PC-9 (cell line): Measurements from ENCODE around the gene TMEM270. TPM values are rescaled to one million over a fixed set of nuclear protein-coding genes. Genes with fewer than 3 reads are reported as not detected.

Source experiments
- BruUV-seq: library from RNA; stranded (reverse); fragments of 400-500 nt; replicated peaks from 2 replicates; lab custom pipeline; 2021; lab: Mats Ljungman, UMichigan
- CTCF ChIA-PET: fragments of 300-600 bp; sonication (Branson Sonifier 250); formaldehyde crosslinking; loops from one replicate; lab custom pipeline; 2022; ENCODE audit warnings: antibody characterized with exemption; lab: Charles Lee
- POLR2A ChIA-PET: fragments of 300-600 bp; sonication (Branson Sonifier 250); formaldehyde crosslinking; loops from one replicate; lab custom pipeline; 2022; ENCODE audit warnings: antibody characterized with exemption; ENCODE audit not compliant: unreplicated experiment; lab: Charles Lee
- DNase-seq, 2 experiments: peaks; one replicate each; pipeline versions ENCODE4 v3.0.0 to v3.0.0-alpha.2; 2015 to 2022; ENCODE audit warnings: mixed read lengths in 1 of 2
- H2AFZ ChIP-seq: fragments of 200-600 bp; sonication (generic); 2 replicates; pipeline ENCODE4 v1.8.1; 2017; ENCODE audit warnings: antibody characterized with exemption
- H3F3A ChIP-seq: fragments of 200-600 bp; sonication (generic); 2 replicates; pipeline ENCODE4 v1.8.1; 2017; ENCODE audit warnings: antibody characterized with exemption, mild to moderate bottlenecking, low read depth; ENCODE audit not compliant: insufficient read depth
- H3K27ac ChIP-seq: fragments of 200-600 bp; sonication (generic); 2 replicates; pipeline ENCODE4 v1.6.1; 2016; ENCODE audit warnings: mixed run types
- H3K27me3 ChIP-seq: fragments of 200-600 bp; sonication (generic); 2 replicates; pipeline ENCODE4 v1.6.1; 2016; ENCODE audit warnings: low read depth, mixed run types; ENCODE audit not compliant: insufficient read depth
- H3K36me3 ChIP-seq: fragments of 200-600 bp; sonication (generic); 2 replicates; pipeline ENCODE4 v1.6.1; 2016; ENCODE audit warnings: low read depth, mixed run types
- H3K4me1 ChIP-seq: fragments of 200-600 bp; sonication (generic); replicated peaks from 2 replicates; pipeline ENCODE4 v1.6.1; 2016; ENCODE audit warnings: mixed run types; ENCODE audit not compliant: insufficient read depth
- H3K4me2 ChIP-seq: fragments of 200-600 bp; sonication (generic); 2 replicates; pipeline ENCODE4 v1.6.1; 2017; ENCODE audit warnings: mixed run types
- H3K4me3 ChIP-seq: fragments of 200-600 bp; sonication (generic); 2 replicates; pipeline ENCODE4 v1.6.1; 2016; ENCODE audit warnings: mixed run types
- H3K79me2 ChIP-seq: fragments of 200-600 bp; sonication (generic); 2 replicates; pipeline ENCODE4 v1.6.1; 2017; ENCODE audit warnings: low read depth, mixed run types
- H3K9me2 ChIP-seq: fragments of 200-600 bp; sonication (generic); 2 replicates; pipeline ENCODE4 v1.8.1; 2017; ENCODE audit warnings: mild to moderate bottlenecking; ENCODE audit not compliant: insufficient read depth
- H3K9me3 ChIP-seq: fragments of 200-600 bp; sonication (generic); 2 replicates; pipeline ENCODE4 v1.8.1; 2016; ENCODE audit warnings: low read depth; ENCODE audit not compliant: insufficient read depth
- H4K20me1 ChIP-seq: fragments of 200-600 bp; sonication (generic); 2 replicates; pipeline ENCODE4 v1.8.1; 2017; ENCODE audit not compliant: insufficient read depth
- CTCF ChIP-seq: fragments of 200-600 bp; sonication (generic); conservative IDR thresholded peaks from 2 replicates; pipeline ENCODE4 v1.6.1; 2017; ENCODE audit warnings: mixed run types, antibody characterized with exemption, mild to moderate bottlenecking, moderate library complexity
- EZH2 ChIP-seq: fragments of 200-600 bp; sonication (generic); IDR thresholded peaks from 2 replicates; pipeline ENCODE4 v1.8.0; 2017; ENCODE audit warnings: antibody characterized with exemption, low read depth
- intact Hi-C: fragments of 100-400 bp; cut with micrococcal nuclease; formaldehyde crosslinking; loops from one replicate; pipeline ENCODE4 v1.10.0; 2022; ENCODE audit not compliant: unreplicated experiment
- total RNA-seq: library from RNA; stranded (reverse); gene quantifications from 2 replicates; pipeline ENCODE4 v1.2.3, GENCODE V29; 2021

TMEM270 gene
- total RNA-seq, 1 experiment from 2014 or later = 0.72 TPM

DNA sequence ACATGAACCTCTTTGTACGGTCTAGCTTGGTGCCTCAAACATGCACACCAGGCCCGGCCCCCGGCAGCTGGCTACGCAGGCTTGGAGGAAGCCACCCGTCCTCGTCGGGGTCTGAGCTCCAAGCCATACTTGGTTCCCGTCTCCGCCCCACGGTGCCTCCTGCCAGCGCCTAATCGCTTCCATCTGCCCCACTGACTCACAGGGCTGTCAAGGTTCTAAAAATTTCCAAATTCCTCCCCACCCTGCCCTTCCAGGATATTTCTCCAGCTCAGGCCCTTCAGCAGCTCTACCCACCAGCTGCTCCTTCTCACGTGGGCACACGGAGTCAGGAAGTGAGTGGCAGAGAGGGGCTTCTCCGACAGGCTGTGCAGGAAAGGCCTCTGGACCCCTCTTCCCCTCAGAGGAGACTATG lies 38.8 kb downstream of the TMEM270 start:
- Histone ChIP-seq H3F3A (0 out of 2 replicates have a peak, but pooled peaks cover 3% of the 10 kb centered on the region), H3K4me2 (peak overlapping the region; percentile 45), H3K9me2 (no peaks in the 10 kb centered on the region), H3K79me2 (no peaks in the 10 kb centered on the region), H3K4me1 (peaks cover 34% of the 10 kb centered on the region), H3K27ac (no peak overlapping the region), H3K27me3 (no peaks in the 10 kb centered on the region), H3K36me3 (no peaks in the 10 kb centered on the region), H3K9me3 (no peaks in the 10 kb centered on the region), H2AFZ (peak overlapping the region; percentile 48; the same call in 1 of the 2 replicates), H3K4me3 (no peak overlapping the region), H4K20me1 (no peaks in the 10 kb centered on the region)
- intact Hi-C loops = no loop called here
- BruUV-seq = no TSS peak
- POLR2A ChIA-PET = no interaction called here
- TF ChIP-seq CTCF = no peak
- no peak for TF ChIP-seq EZH2
- CTCF ChIA-PET = interaction anchor here (0.6 kb wide), 1 partner anchor 84 kb away, joined by 4 read pairs; no protein-coding TSS in a partner anchor
- DNase-seq = peak; percentile 58 to 63

DNA sequence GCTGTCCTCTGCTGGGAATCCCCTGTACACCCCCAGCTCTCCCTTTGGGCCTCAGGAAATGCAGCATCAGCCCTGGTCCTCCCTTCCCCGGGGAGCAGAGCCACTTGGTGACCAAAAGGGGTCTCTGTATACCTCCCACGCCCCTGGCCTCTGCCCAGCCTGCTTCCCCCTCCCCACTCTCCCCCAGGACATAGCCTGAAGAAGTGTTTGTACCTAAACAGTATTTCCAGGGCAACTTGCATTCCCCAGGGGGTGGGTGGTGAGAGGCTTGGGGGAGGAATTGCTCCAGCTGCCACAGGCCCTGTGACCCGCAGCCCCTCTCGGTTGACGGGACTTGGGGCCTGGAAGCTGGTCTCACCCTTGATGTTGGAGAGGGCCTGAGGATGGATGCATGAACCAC lies 39.3 kb downstream of the TMEM270 start:
- Histone ChIP-seq H4K20me1 (no peaks in the 10 kb centered on the region), H3K4me1 (peaks cover 28% of the 10 kb centered on the region), H3K4me2 (peak overlapping the region; percentile 45), H3K9me2 (no peaks in the 10 kb centered on the region), H3K27me3 (no peaks in the 10 kb centered on the region), H3K79me2 (no peaks in the 10 kb centered on the region), H3K4me3 (no peak overlapping the region), H3K27ac (no peak overlapping the region), H3K36me3 (no peaks in the 10 kb centered on the region), H3F3A (0 out of 2 replicates have a peak, but pooled peaks cover 3% of the 10 kb centered on the region), H3K9me3 (no peaks in the 10 kb centered on the region), H2AFZ (no peak overlapping the region)
- POLR2A ChIA-PET = no interaction called here
- CTCF ChIA-PET = no interaction called here
- intact Hi-C loops = no loop called here
- no peak for DNase-seq
- BruUV-seq = no TSS peak
- TF ChIP-seq CTCF = no peak
- TF ChIP-seq EZH2 = no peak

DNA sequence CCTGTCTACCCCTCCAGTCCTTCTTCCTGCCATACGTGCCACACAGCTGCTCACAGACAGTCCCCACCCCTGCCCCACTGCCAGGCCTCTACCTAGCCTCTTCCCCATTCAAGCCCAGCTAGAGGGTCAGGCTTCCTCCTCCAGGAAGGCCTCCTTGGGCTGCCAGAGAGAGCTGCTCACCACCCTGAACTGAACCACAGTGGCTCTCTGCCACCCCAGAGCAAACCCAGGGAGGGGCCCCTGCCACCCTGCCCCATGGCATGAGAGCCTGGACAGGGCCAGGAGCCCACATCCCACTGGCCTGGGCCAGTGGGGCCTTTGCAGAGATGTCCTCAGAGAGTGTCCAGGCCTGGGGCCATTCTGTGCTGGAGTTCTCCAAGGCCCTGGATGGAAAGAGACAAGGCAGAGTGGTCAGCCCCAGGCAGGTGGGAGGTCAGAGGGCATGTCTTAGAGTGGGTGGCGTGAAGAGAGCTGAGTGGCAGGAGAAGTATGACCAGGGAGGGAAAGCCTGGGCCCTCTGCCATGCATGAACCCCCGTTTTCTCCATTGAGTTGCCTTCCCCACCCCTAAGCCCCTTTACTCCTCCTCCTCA lies 40.4 kb downstream of the TMEM270 start:
- CTCF ChIA-PET = no interaction called here
- H3K27ac ChIP-seq = no peak overlapping the region
- no peaks in the 10 kb centered on the region for H3F3A ChIP-seq
- H3K27me3 ChIP-seq = no peaks in the 10 kb centered on the region
- DNase-seq = no peak
- TF ChIP-seq CTCF (no peak), EZH2 (no peak)
- no peaks in the 10 kb centered on the region for H3K9me3 ChIP-seq
- no peak overlapping the region for H3K4me2 ChIP-seq
- no peaks in the 10 kb centered on the region for H3K9me2 ChIP-seq
- BruUV-seq = no TSS peak
- H2AFZ ChIP-seq = no peak overlapping the region
- intact Hi-C loops = no loop called here
- H3K4me3 ChIP-seq = no peak overlapping the region
- H4K20me1 ChIP-seq = no peaks in the 10 kb centered on the region
- no peaks in the 10 kb centered on the region for H3K79me2 ChIP-seq
- H3K4me1 ChIP-seq = peaks cover 20% of the 10 kb centered on the region
- H3K36me3 ChIP-seq = no peaks in the 10 kb centered on the region
- POLR2A ChIA-PET = no interaction called here
